GM19463 (cell line): ENCODE data around the gene SETD2.
A peak's percentile ranks its signal among the peaks of the same experiment; 100 is the strongest.

Experiments used
- ATAC-seq: cut with Tn5 transposase; IDR thresholded peaks from one replicate; pipeline ENCODE4 v1.9.1; 2021; ENCODE audit warnings: mild to moderate bottlenecking, moderate library complexity; ENCODE audit not compliant: unreplicated experiment

Gene SETD2

GRCh38 chr3:47000922-47001730 lies 162.8 kb downstream of the SETD2 start:
- no peak for ATAC-seq

- no peak for ATAC-seq
Measured at GRCh38 chr3:47000198-47000815, 163.6 kb downstream of the SETD2 start.

- no peak for ATAC-seq
Measured at GRCh38 chr3:46999516-47000197, 164.3 kb downstream of the SETD2 start.

GRCh38 chr3:46998852-46999515 lies 164.9 kb downstream of the SETD2 start:
- ATAC-seq = no peak

- ATAC-seq = no peak
Measured at GRCh38 chr3:46998121-46998851, 165.6 kb downstream of the SETD2 start.

- no peak for ATAC-seq
Measured at GRCh38 chr3:46997453-46998091, 166.3 kb downstream of the SETD2 start.

- ATAC-seq = no peak
Measured at GRCh38 chr3:46996689-46997452, 167.0 kb downstream of the SETD2 start.

GRCh38 chr3:46995901-46996562 lies 167.9 kb downstream of the SETD2 start:
- ATAC-seq = no peak

GRCh38 chr3:46994801-46995731 lies 168.8 kb downstream of the SETD2 start:
- no peak for ATAC-seq

- ATAC-seq = no peak
Measured at GRCh38 chr3:46993986-46994385, 169.9 kb downstream of the SETD2 start.

- ATAC-seq = no peak
Measured at GRCh38 chr3:46993292-46993691, 170.6 kb downstream of the SETD2 start.

GRCh38 chr3:46992231-46992630 lies 171.7 kb downstream of the SETD2 start:
- no peak for ATAC-seq

- no peak for ATAC-seq
Measured at GRCh38 chr3:46991406-46992165, 172.3 kb downstream of the SETD2 start.

- peak; percentile 55 for ATAC-seq
Measured at GRCh38 chr3:46990573-46991374, 173.1 kb downstream of the SETD2 start.

- no peak for ATAC-seq
Measured at GRCh38 chr3:46989146-46989810, 174.6 kb downstream of the SETD2 start.

- no peak for ATAC-seq
Measured at GRCh38 chr3:46988616-46989015, 175.3 kb downstream of the SETD2 start.
